Measurements from ENCODE around the gene EPHA2. TPM values are rescaled to one million over a fixed set of nuclear protein-coding genes. Genes with fewer than 3 reads are reported as not detected.
A peak's percentile ranks its signal among the peaks of the same experiment; 100 is the strongest.

Gene EPHA2
- polyA plus RNA-seq, 1 of the 3 experiments (the other 2 are of a cell fraction), result 126 TPM

DNA sequence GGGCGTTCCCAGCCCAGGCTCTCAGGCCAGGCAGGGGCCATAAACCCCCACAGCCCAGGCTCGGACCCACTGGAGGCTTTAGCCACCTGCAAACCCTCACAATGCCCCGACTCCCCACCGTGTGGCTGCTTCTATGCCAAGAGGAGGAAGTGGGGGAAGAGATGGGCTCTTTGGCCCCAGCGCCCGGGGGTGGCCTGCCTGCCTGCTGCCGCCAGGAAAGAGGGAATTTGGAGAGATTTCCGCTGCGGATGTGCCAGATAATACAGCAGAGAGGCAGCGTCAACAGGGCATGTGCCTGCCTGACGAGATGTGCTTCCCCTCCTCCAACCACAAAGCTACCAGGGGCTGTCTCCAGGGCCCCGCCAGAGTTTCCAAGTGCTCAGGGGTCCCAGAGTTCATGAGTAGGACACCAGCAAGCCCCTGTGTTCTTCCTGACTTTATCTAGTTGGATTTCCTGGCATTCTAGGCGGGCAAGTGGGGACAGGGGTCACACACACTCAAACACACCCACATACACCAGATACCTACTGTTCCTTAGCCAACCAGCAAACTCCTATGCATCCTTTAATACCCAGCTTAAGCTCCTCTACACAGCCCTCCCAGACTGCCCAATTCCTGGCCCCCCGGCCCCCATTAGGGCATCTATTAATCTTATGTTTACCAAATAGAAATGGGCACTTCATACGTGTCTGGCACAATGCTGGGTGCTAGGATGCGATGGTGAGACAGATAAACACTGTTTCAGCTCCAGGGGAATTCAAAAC lies 14.1 kb downstream of the EPHA2 start:
- peak; percentile 70 for DNase-seq
- no peak overlapping the region for H2AFZ ChIP-seq (ENCODE audit: low read depth)
- H3K4me1 ChIP-seq (ENCODE audit: control insufficient read depth in 1 of 2, insufficient read depth in 2 of 2, low read depth in 1 of 2, low read length in 1 of 2), result peaks cover 21 to 68% of the 10 kb centered on the region in 2 experiments
- H3K27me3 ChIP-seq (ENCODE audit: insufficient read depth), result no peaks in the 10 kb centered on the region
- H3K9ac ChIP-seq, result peak overlapping the region; percentile 40; the same call in 1 of the 2 replicates
- peaks cover 39% of the 10 kb centered on the region for H3F3A ChIP-seq (replicated peaks; ENCODE audit: insufficient read depth)
- POLR2A ChIA-PET, result no interaction called here
- no peaks in the 10 kb centered on the region for H3K9me2 ChIP-seq
- H3K4me3 ChIP-seq (ENCODE audit: low read depth in 2 of 2, low read length in 1 of 2), result no peak overlapping the region
- H4K20me1 ChIP-seq (ENCODE audit: insufficient read depth), result peaks cover 24% of the 10 kb centered on the region
- WGBS (ENCODE audit: low lambda C conversion rate), result 47% methylated on average over 13 of the region's 16 CpGs
- CTCF ChIA-PET, result interaction anchor here (0.6 to 2.0 kb wide), 3 partner anchors 13 to 249 kb away, joined by 3 to 9 read pairs (median 4); no protein-coding TSS in a partner anchor
- H3K9me3 ChIP-seq, result no peaks in the 10 kb centered on the region
- H3K27ac ChIP-seq (ENCODE audit: low read depth in 2 of 2, low read length in 1 of 2), result peak overlapping the region; percentile 71 to 78
- TF ChIP-seq NFIC (IDR thresholded peaks at IDR 0.05; ENCODE audit: borderline replicate concordance), result 0 out of 2 replicates have a peak, but pooled peaks have one; percentile 27
- TF ChIP-seq, protein P1, sequence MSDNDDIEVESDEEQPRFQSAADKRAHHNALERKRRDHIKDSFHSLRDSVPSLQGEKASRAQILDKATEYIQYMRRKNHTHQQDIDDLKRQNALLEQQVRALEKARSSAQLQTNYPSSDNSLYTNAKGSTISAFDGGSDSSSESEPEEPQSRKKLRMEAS (IDR thresholded peaks at IDR 0.05; ENCODE audit: low read depth), result peak; percentile 69
- TF ChIP-seq, protein P2, sequence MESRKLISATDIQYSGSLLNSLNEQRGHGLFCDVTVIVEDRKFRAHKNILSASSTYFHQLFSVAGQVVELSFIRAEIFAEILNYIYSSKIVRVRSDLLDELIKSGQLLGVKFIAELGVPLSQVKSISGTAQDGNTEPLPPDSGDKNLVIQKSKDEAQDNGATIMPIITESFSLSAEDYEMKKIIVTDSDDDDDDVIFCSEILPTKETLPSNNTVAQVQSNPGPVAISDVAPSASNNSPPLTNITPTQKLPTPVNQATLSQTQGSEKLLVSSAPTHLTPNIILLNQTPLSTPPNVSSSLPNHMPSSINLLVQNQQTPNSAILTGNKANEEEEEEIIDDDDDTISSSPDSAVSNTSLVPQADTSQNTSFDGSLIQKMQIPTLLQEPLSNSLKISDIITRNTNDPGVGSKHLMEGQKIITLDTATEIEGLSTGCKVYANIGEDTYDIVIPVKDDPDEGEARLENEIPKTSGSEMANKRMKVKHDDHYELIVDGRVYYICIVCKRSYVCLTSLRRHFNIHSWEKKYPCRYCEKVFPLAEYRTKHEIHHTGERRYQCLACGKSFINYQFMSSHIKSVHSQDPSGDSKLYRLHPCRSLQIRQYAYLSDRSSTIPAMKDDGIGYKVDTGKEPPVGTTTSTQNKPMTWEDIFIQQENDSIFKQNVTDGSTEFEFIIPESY (IDR thresholded peaks at IDR 0.05; ENCODE audit: borderline replicate concordance, low read depth), result no peak
- TF ChIP-seq, protein P3, sequence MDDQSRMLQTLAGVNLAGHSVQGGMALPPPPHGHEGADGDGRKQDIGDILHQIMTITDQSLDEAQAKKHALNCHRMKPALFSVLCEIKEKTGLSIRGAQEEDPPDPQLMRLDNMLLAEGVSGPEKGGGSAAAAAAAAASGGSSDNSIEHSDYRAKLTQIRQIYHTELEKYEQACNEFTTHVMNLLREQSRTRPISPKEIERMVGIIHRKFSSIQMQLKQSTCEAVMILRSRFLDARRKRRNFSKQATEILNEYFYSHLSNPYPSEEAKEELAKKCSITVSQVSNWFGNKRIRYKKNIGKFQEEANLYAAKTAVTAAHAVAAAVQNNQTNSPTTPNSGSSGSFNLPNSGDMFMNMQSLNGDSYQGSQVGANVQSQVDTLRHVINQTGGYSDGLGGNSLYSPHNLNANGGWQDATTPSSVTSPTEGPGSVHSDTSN (IDR thresholded peaks at IDR 0.05), result no peak
- no peak for TF ChIP-seq GABPA (IDR thresholded peaks at IDR 0.05; ENCODE audit: low read depth)
- TF ChIP-seq SIN3A (IDR thresholded peaks at IDR 0.05; ENCODE audit: borderline replicate concordance, low read depth, low read length), result no peak
- TF ChIP-seq SMC3 (IDR thresholded peaks at IDR 0.05; ENCODE audit: low read depth, low read length), result no peak
- no peak for TF ChIP-seq FOSL2 (IDR thresholded peaks at IDR 0.05; ENCODE audit: borderline replicate concordance, low read depth)
- no peak for TF ChIP-seq EZH2phosphoT487 (IDR thresholded peaks at IDR 0.05; ENCODE audit: borderline replicate concordance, low read depth)
- H3K79me2 ChIP-seq (ENCODE audit: insufficient read depth), result peaks cover 92% of the 10 kb centered on the region
- peak overlapping the region; percentile 71 for H3K4me2 ChIP-seq
- peaks cover 24 to 26% of the 10 kb centered on the region in 2 experiments for H3K36me3 ChIP-seq (replicated peaks in 1 of 2; ENCODE audit: control insufficient read depth in 1 of 2, insufficient read depth in 2 of 2, low read length in 1 of 2)

DNA sequence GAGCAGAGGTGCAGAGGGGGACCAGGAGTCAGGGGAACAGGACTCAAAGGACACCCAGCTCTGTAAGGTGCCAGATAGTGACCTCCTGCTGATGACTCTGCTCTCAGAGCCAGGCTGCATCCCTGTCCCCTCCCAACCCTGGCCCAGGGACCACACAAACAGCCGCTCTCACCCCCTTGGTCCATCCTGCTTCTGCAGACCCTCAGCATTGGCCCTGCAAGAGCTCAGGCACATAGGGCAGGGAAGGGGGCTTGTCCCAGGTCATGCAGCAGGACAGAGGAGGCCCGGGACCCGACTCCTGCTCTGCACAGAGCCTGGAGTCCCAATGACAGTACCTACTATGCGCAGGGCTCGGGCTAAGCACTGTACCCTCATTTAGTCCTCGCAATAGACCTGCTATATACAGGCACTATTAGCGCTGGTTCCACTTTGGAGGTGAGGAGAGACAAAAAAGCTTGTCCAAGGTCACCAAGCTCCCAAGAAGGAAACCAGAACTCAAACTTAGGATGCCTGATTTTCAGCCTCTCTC lies 15.7 kb downstream of the EPHA2 start:
- Histone ChIP-seq H3F3A (replicated peaks; ENCODE audit: insufficient read depth) (peaks cover 27% of the 10 kb centered on the region), H3K9ac (peak overlapping the region; percentile 41; the same call in 1 of the 2 replicates), H3K9me3 (no peaks in the 10 kb centered on the region), H3K79me2 (ENCODE audit: insufficient read depth) (peaks cover 97% of the 10 kb centered on the region), H3K4me1 (ENCODE audit: control insufficient read depth in 1 of 2, insufficient read depth in 2 of 2, low read depth in 1 of 2, low read length in 1 of 2) (peaks cover 17 to 54% of the 10 kb centered on the region in 2 experiments), H2AFZ (ENCODE audit: low read depth) (no peak overlapping the region), H3K4me2 (peak overlapping the region; percentile 62), H3K4me3 (ENCODE audit: low read depth in 2 of 2, low read length in 1 of 2) (no peak overlapping the region), H3K36me3 (replicated peaks in 1 of 2; ENCODE audit: control insufficient read depth in 1 of 2, insufficient read depth in 2 of 2, low read length in 1 of 2) (peaks cover 30 to 35% of the 10 kb centered on the region in 2 experiments), H3K27ac (ENCODE audit: low read depth in 2 of 2, low read length in 1 of 2) (peak overlapping the region in 1 of 2 experiments; percentile 71; a peak in 2 of 4 replicates), H3K9me2 (no peaks in the 10 kb centered on the region), H3K27me3 (ENCODE audit: insufficient read depth) (no peaks in the 10 kb centered on the region), H4K20me1 (ENCODE audit: insufficient read depth) (peaks cover 24% of the 10 kb centered on the region)
- CTCF ChIA-PET, result interaction anchor here (1.1 to 2.0 kb wide), 3 partner anchors 14 to 48 kb away, joined by 3 to 9 read pairs (median 3); no protein-coding TSS in a partner anchor
- no peak for DNase-seq
- WGBS (ENCODE audit: low lambda C conversion rate), result 95% methylated on average over 4 of the region's 7 CpGs
- POLR2A ChIA-PET, result no interaction called here
- no peak for TF ChIP-seq ELF1 (IDR thresholded peaks at IDR 0.05)
- TF ChIP-seq, protein P1 (IDR thresholded peaks at IDR 0.05; ENCODE audit: low read depth), result no peak
- TF ChIP-seq, protein P3 (IDR thresholded peaks at IDR 0.05), result no peak
- no peak for TF ChIP-seq SIN3A (IDR thresholded peaks at IDR 0.05; ENCODE audit: borderline replicate concordance, low read depth, low read length)
- TF ChIP-seq RXRA (IDR thresholded peaks at IDR 0.05; ENCODE audit: borderline replicate concordance, low read depth), result no peak
- TF ChIP-seq, protein P4, sequence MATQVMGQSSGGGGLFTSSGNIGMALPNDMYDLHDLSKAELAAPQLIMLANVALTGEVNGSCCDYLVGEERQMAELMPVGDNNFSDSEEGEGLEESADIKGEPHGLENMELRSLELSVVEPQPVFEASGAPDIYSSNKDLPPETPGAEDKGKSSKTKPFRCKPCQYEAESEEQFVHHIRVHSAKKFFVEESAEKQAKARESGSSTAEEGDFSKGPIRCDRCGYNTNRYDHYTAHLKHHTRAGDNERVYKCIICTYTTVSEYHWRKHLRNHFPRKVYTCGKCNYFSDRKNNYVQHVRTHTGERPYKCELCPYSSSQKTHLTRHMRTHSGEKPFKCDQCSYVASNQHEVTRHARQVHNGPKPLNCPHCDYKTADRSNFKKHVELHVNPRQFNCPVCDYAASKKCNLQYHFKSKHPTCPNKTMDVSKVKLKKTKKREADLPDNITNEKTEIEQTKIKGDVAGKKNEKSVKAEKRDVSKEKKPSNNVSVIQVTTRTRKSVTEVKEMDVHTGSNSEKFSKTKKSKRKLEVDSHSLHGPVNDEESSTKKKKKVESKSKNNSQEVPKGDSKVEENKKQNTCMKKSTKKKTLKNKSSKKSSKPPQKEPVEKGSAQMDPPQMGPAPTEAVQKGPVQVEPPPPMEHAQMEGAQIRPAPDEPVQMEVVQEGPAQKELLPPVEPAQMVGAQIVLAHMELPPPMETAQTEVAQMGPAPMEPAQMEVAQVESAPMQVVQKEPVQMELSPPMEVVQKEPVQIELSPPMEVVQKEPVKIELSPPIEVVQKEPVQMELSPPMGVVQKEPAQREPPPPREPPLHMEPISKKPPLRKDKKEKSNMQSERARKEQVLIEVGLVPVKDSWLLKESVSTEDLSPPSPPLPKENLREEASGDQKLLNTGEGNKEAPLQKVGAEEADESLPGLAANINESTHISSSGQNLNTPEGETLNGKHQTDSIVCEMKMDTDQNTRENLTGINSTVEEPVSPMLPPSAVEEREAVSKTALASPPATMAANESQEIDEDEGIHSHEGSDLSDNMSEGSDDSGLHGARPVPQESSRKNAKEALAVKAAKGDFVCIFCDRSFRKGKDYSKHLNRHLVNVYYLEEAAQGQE (IDR thresholded peaks at IDR 0.05; ENCODE audit: low read depth, low read length), result no peak
